ENCODE results near the gene THBS2. TPM values are rescaled to one million over a fixed set of nuclear protein-coding genes. Genes with fewer than 3 reads are reported as not detected.

THBS2 gene
- total RNA-seq, 2 donors from 2014 or later = 0.93 to 0.99 TPM

GRCh38 chr6:169170583-169170955 is 83.1 kb downstream of the THBS2 start:
- Histone ChIP-seq H3K27me3 (ENCODE audit: control insufficient read depth, insufficient read depth, low read length, poor library complexity, severe bottlenecking) (no peaks in the 10 kb centered on the region), H3K27ac (ENCODE audit: low read depth, low read length) (no peak overlapping the region), H3K9ac (ENCODE audit: extremely low read depth, low read length, poor library complexity, severe bottlenecking) (no peak overlapping the region), H3K4me1 (ENCODE audit: control insufficient read depth, insufficient read depth, low read length) (no peaks in the 10 kb centered on the region), H3K36me3 (ENCODE audit: control insufficient read depth, insufficient read depth, low read length) (no peaks in the 10 kb centered on the region), H3K9me3 (ENCODE audit: control insufficient read depth, low read length) (no peaks in the 10 kb centered on the region), H3K4me3 (ENCODE audit: low read length) (no peak overlapping the region)
- H3K36me3 Mint-ChIP-seq (ENCODE audit: low read depth) = no peaks in the 10 kb centered on the region
- peak; percentile 23 for DNase-seq
- no peak overlapping the region for H3K27ac Mint-ChIP-seq
- H3K9me3 Mint-ChIP-seq = no peaks in the 10 kb centered on the region
- H3K4me1 Mint-ChIP-seq = no peaks in the 10 kb centered on the region
- no peaks in the 10 kb centered on the region for H3K27me3 Mint-ChIP-seq (ENCODE audit: insufficient read depth)
- H3K4me3 Mint-ChIP-seq = no peak overlapping the region
- no peak for TF ChIP-seq CTCF (conservative IDR thresholded peaks at IDR 0.05)
- 92% methylated on average over 2 to 11 of the region's 11 CpGs for WGBS, 2 experiments (ENCODE audit: insufficient coverage in 1 of 2, insufficient read length in 1 of 2)

- H3K36me3 Mint-ChIP-seq (ENCODE audit: low read depth) = no peaks in the 10 kb centered on the region
- no peak overlapping the region for H3K27ac ChIP-seq (ENCODE audit: low read depth, low read length)
- H3K9me3 Mint-ChIP-seq = peaks cover 1% of the 10 kb centered on the region
- H3K4me3 ChIP-seq (ENCODE audit: low read length) = no peak overlapping the region
- no peak overlapping the region for H3K4me3 Mint-ChIP-seq
- no peaks in the 10 kb centered on the region for H3K36me3 ChIP-seq (ENCODE audit: control insufficient read depth, insufficient read depth, low read length)
- DNase-seq = peak; percentile 32
- H3K9me3 ChIP-seq (ENCODE audit: control insufficient read depth, low read length) = no peaks in the 10 kb centered on the region
- WGBS, 2 experiments (ENCODE audit: insufficient coverage in 1 of 2, insufficient read length in 1 of 2) = 90 to 96% methylated on average over 12 to 16 of the region's 16 CpGs
- no peaks in the 10 kb centered on the region for H3K4me1 Mint-ChIP-seq
- no peak for TF ChIP-seq CTCF (conservative IDR thresholded peaks at IDR 0.05)
- H3K9ac ChIP-seq (ENCODE audit: extremely low read depth, low read length, poor library complexity, severe bottlenecking) = no peak overlapping the region
- no peaks in the 10 kb centered on the region for H3K4me1 ChIP-seq (ENCODE audit: control insufficient read depth, insufficient read depth, low read length)
- H3K27me3 Mint-ChIP-seq (ENCODE audit: insufficient read depth) = no peaks in the 10 kb centered on the region
- no peaks in the 10 kb centered on the region for H3K27me3 ChIP-seq (ENCODE audit: control insufficient read depth, insufficient read depth, low read length, poor library complexity, severe bottlenecking)
- no peak overlapping the region for H3K27ac Mint-ChIP-seq
Observed at GRCh38 chr6:169169941-169170582, 83.6 kb downstream of the THBS2 start.

- H3K9me3 ChIP-seq (ENCODE audit: control insufficient read depth, low read length) = no peaks in the 10 kb centered on the region
- WGBS, 2 experiments (ENCODE audit: insufficient coverage in 1 of 2, insufficient read length in 1 of 2) = 91 to 98% methylated on average over 6 to 17 of the region's 17 CpGs
- H3K4me3 Mint-ChIP-seq = no peak overlapping the region
- no peaks in the 10 kb centered on the region for H3K27me3 ChIP-seq (ENCODE audit: control insufficient read depth, insufficient read depth, low read length, poor library complexity, severe bottlenecking)
- no peak overlapping the region for H3K27ac Mint-ChIP-seq
- no peaks in the 10 kb centered on the region for H3K4me1 ChIP-seq (ENCODE audit: control insufficient read depth, insufficient read depth, low read length)
- no peaks in the 10 kb centered on the region for H3K4me1 Mint-ChIP-seq
- H3K36me3 ChIP-seq (ENCODE audit: control insufficient read depth, insufficient read depth, low read length) = no peaks in the 10 kb centered on the region
- TF ChIP-seq CTCF (conservative IDR thresholded peaks at IDR 0.05) = no peak
- no peak overlapping the region for H3K9ac ChIP-seq (ENCODE audit: extremely low read depth, low read length, poor library complexity, severe bottlenecking)
- H3K4me3 ChIP-seq (ENCODE audit: low read length) = no peak overlapping the region
- no peaks in the 10 kb centered on the region for H3K27me3 Mint-ChIP-seq (ENCODE audit: insufficient read depth)
- H3K36me3 Mint-ChIP-seq (ENCODE audit: low read depth) = no peaks in the 10 kb centered on the region
- no peak overlapping the region for H3K27ac ChIP-seq (ENCODE audit: low read depth, low read length)
- peaks cover 5% of the 10 kb centered on the region for H3K9me3 Mint-ChIP-seq
- DNase-seq = no peak
Observed at GRCh38 chr6:169169375-169169774, 84.3 kb downstream of the THBS2 start.
